ENCODE measurements around the gene SLC25A21.

Gene SLC25A21

DNA sequence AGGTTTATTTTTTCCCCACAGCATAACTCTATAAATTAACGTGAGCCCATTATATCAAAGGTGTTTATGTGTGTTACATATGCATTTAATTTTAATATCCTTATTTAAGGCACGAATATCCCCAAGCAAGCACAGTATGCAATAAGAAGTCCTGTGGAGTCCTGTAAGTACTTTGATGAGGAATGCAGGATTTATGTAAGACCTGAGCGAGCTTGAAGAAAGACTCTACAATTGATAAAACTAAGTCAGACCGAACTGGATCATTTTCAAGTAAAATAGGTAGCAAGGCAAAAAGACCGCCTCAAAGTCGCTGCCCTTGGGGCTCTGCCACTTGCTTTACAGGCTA lies 755 bp downstream of the SLC25A21 start:
- H2AFZ ChIP-seq (ENCODE audit: low read depth, low read length, severe bottlenecking), result no peak overlapping the region
- no peak overlapping the region for H3K4me2 ChIP-seq (ENCODE audit: low read depth, low read length, poor library complexity, severe bottlenecking)
- H3K79me2 ChIP-seq (ENCODE audit: insufficient read depth, low read length), result no peaks in the 10 kb centered on the region
- H3F3A ChIP-seq (ENCODE audit: insufficient read depth), result no peaks in the 10 kb centered on the region
- TF ChIP-seq EZH2phosphoT487 (conservative IDR thresholded peaks at IDR 0.05; ENCODE audit: low read length), result no peak
- TF ChIP-seq, protein P1, sequence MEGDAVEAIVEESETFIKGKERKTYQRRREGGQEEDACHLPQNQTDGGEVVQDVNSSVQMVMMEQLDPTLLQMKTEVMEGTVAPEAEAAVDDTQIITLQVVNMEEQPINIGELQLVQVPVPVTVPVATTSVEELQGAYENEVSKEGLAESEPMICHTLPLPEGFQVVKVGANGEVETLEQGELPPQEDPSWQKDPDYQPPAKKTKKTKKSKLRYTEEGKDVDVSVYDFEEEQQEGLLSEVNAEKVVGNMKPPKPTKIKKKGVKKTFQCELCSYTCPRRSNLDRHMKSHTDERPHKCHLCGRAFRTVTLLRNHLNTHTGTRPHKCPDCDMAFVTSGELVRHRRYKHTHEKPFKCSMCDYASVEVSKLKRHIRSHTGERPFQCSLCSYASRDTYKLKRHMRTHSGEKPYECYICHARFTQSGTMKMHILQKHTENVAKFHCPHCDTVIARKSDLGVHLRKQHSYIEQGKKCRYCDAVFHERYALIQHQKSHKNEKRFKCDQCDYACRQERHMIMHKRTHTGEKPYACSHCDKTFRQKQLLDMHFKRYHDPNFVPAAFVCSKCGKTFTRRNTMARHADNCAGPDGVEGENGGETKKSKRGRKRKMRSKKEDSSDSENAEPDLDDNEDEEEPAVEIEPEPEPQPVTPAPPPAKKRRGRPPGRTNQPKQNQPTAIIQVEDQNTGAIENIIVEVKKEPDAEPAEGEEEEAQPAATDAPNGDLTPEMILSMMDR (IDR thresholded peaks at IDR 0.05; ENCODE audit: insufficient read depth, low read length, poor library complexity, severe bottlenecking), result no peak
- H3K9ac ChIP-seq (ENCODE audit: low read length), result no peak overlapping the region
- H3K9me3 ChIP-seq (ENCODE audit: insufficient read depth, low read length), result no peaks in the 10 kb centered on the region
- no peak overlapping the region for H3K4me3 ChIP-seq (ENCODE audit: insufficient read depth, low read length, poor library complexity, severe bottlenecking)
- no peak overlapping the region for H3K27ac ChIP-seq (ENCODE audit: low read depth, low read length)
- no peaks in the 10 kb centered on the region for H3K9me2 ChIP-seq (replicated peaks; ENCODE audit: insufficient read depth, low read length)
- H4K20me1 ChIP-seq (ENCODE audit: low read depth, low read length), result no peaks in the 10 kb centered on the region
- no peaks in the 10 kb centered on the region for H3K27me3 ChIP-seq (ENCODE audit: low read length)
- H3K36me3 ChIP-seq (ENCODE audit: low read length), result no peaks in the 10 kb centered on the region

DNA sequence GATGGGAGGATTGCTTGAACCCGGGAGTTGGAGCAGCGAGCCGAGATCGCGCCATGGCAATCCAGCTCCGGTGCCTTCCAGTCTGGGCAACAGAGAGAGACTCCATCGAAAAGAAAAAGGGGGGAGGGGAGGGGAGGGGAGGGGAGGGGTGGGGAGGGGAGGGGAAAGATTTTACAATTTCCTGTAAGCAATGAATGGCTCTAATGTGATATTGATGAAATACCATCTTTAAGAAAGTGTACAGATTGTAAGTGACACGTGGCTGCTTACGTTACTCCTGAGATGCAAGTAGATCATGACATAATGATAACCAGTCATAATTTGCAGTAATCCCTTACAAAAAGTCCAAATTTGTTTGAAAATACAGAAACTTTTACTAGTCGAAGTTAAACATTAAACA lies 1.4 kb downstream of the SLC25A21 start:
- Histone ChIP-seq H3K9me3 (ENCODE audit: insufficient read depth, low read length) (no peaks in the 10 kb centered on the region), H3K27me3 (ENCODE audit: low read length) (no peaks in the 10 kb centered on the region), H3F3A (ENCODE audit: insufficient read depth) (no peaks in the 10 kb centered on the region), H3K9me2 (replicated peaks; ENCODE audit: insufficient read depth, low read length) (no peaks in the 10 kb centered on the region), H4K20me1 (ENCODE audit: low read depth, low read length) (no peaks in the 10 kb centered on the region), H3K36me3 (ENCODE audit: low read length) (no peaks in the 10 kb centered on the region), H3K4me3 (ENCODE audit: insufficient read depth, low read length, poor library complexity, severe bottlenecking) (no peak overlapping the region), H3K79me2 (ENCODE audit: insufficient read depth, low read length) (no peaks in the 10 kb centered on the region), H3K27ac (ENCODE audit: low read depth, low read length) (no peak overlapping the region), H3K9ac (ENCODE audit: low read length) (no peak overlapping the region), H2AFZ (ENCODE audit: low read depth, low read length, severe bottlenecking) (no peak overlapping the region), H3K4me2 (ENCODE audit: low read depth, low read length, poor library complexity, severe bottlenecking) (no peak overlapping the region)
- TF ChIP-seq, protein P1 (IDR thresholded peaks at IDR 0.05; ENCODE audit: insufficient read depth, low read length, poor library complexity, severe bottlenecking), result no peak
- TF ChIP-seq EZH2phosphoT487 (conservative IDR thresholded peaks at IDR 0.05; ENCODE audit: low read length), result no peak

DNA sequence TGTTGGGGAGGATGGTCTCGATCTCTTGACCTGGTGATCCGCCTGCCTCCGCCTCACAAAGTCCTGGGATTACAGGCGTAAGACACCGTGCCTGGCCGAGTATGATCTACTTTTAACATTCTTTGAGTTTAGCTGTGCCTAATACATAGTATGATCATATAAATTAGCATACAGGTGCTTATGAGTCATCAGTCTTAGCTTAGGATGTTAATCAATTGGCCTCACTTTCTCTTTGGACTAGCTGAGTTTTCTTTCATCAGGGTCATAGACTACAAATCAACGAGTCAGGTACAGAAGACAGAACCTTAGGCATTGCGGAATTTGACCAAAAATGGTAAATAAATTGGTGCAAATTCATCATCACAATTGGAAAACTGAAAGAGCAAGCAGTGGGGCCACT lies 2.2 kb downstream of the SLC25A21 start:
- H3K9me3 ChIP-seq (ENCODE audit: insufficient read depth, low read length), result no peaks in the 10 kb centered on the region
- no peaks in the 10 kb centered on the region for H3K9me2 ChIP-seq (replicated peaks; ENCODE audit: insufficient read depth, low read length)
- no peak overlapping the region for H2AFZ ChIP-seq (ENCODE audit: low read depth, low read length, severe bottlenecking)
- no peaks in the 10 kb centered on the region for H4K20me1 ChIP-seq (ENCODE audit: low read depth, low read length)
- no peak overlapping the region for H3K4me2 ChIP-seq (ENCODE audit: low read depth, low read length, poor library complexity, severe bottlenecking)
- no peaks in the 10 kb centered on the region for H3K27me3 ChIP-seq (ENCODE audit: low read length)
- TF ChIP-seq EZH2phosphoT487 (conservative IDR thresholded peaks at IDR 0.05; ENCODE audit: low read length), result no peak
- TF ChIP-seq, protein P1 (IDR thresholded peaks at IDR 0.05; ENCODE audit: insufficient read depth, low read length, poor library complexity, severe bottlenecking), result no peak
- no peak overlapping the region for H3K4me3 ChIP-seq (ENCODE audit: insufficient read depth, low read length, poor library complexity, severe bottlenecking)
- no peaks in the 10 kb centered on the region for H3F3A ChIP-seq (ENCODE audit: insufficient read depth)
- H3K27ac ChIP-seq (ENCODE audit: low read depth, low read length), result no peak overlapping the region
- no peak overlapping the region for H3K9ac ChIP-seq (ENCODE audit: low read length)
- H3K79me2 ChIP-seq (ENCODE audit: insufficient read depth, low read length), result no peaks in the 10 kb centered on the region
- H3K36me3 ChIP-seq (ENCODE audit: low read length), result no peaks in the 10 kb centered on the region

DNA sequence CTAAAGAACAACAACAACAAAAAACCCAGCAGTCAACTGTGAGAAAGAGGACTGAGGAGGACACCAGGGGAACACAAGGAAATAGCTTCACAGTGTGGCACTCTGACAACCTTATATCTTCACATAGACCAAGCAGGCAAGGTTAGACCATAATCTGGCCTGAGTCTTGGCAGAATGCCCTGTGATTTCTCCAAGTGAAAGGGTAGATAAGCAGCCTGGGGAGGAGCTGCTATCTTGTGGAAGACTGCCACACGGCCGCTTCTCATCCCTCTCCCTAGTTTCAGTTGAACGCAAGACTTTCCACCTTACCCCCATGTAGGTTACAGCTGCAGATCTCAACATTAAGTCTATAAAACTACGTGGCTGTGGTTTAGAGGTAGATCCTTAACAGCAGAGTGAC lies 3.7 kb downstream of the SLC25A21 start:
- no peak for TF ChIP-seq EZH2phosphoT487 (conservative IDR thresholded peaks at IDR 0.05; ENCODE audit: low read length)
- TF ChIP-seq, protein P1 (IDR thresholded peaks at IDR 0.05; ENCODE audit: insufficient read depth, low read length, poor library complexity, severe bottlenecking), result no peak
- H4K20me1 ChIP-seq (ENCODE audit: low read depth, low read length), result no peaks in the 10 kb centered on the region
- no peak overlapping the region for H3K4me2 ChIP-seq (ENCODE audit: low read depth, low read length, poor library complexity, severe bottlenecking)
- no peak overlapping the region for H2AFZ ChIP-seq (ENCODE audit: low read depth, low read length, severe bottlenecking)
- H3K9me2 ChIP-seq (replicated peaks; ENCODE audit: insufficient read depth, low read length), result no peaks in the 10 kb centered on the region
- no peak overlapping the region for H3K27ac ChIP-seq (ENCODE audit: low read depth, low read length)
- no peaks in the 10 kb centered on the region for H3F3A ChIP-seq (ENCODE audit: insufficient read depth)
- H3K9me3 ChIP-seq (ENCODE audit: insufficient read depth, low read length), result no peaks in the 10 kb centered on the region
- no peaks in the 10 kb centered on the region for H3K79me2 ChIP-seq (ENCODE audit: insufficient read depth, low read length)
- no peak overlapping the region for H3K9ac ChIP-seq (ENCODE audit: low read length)
- H3K4me3 ChIP-seq (ENCODE audit: insufficient read depth, low read length, poor library complexity, severe bottlenecking), result no peak overlapping the region
- no peaks in the 10 kb centered on the region for H3K36me3 ChIP-seq (ENCODE audit: low read length)
- H3K27me3 ChIP-seq (ENCODE audit: low read length), result no peaks in the 10 kb centered on the region

Measured in SU-DHL-6 (cell line).